Psoas muscle (tissue), 8 donors: Measurements from ENCODE around the gene CCDC63. TPM values are rescaled to one million over a fixed set of nuclear protein-coding genes. Genes with fewer than 3 reads are reported as not detected.

Source experiments
- ATAC-seq, 4 donors: fragments of 200-7000 bp; cut with Tn5 transposase; one replicate each; pipeline ENCODE4 v1.9.1; 2020; ENCODE audit warnings: moderate library complexity in 3 of 4, mild to moderate bottlenecking in 2 of 4
- DNase-seq, 2 donors: peaks; one replicate each; pipeline ENCODE4 v3.0.0-alpha.2; 2020
- H3K27ac ChIP-seq: fragments of 200-600 bp; one replicate; pipeline ENCODE4 v1.8.0; 2022
- H3K27me3 ChIP-seq, 3 donors: fragments of 200-600 bp in 1 of 3; one replicate each; pipeline versions ENCODE4 v1.6.1 to v1.8.0; 2013 to 2022; ENCODE audit warnings: low read length in 2 of 3, mild to moderate bottlenecking in 2 of 3, moderate library complexity in 1 of 3; ENCODE audit not compliant: insufficient read depth in 3 of 3
- H3K36me3 ChIP-seq, 2 donors: fragments of 200-600 bp in 1 of 2; one replicate each; pipeline versions ENCODE4 v1.6.1 to v1.8.0; 2013 to 2022; ENCODE audit warnings: low read depth in 1 of 2, mild to moderate bottlenecking in 1 of 2, moderate library complexity in 1 of 2; ENCODE audit not compliant: insufficient read depth in 1 of 2
- H3K4me1 ChIP-seq: fragments of 200-600 bp; one replicate; pipeline ENCODE4 v1.8.0; 2022
- H3K4me3 ChIP-seq: fragments of 200-600 bp; one replicate; pipeline ENCODE4 v1.8.0; 2022; ENCODE audit warnings: mild to moderate bottlenecking
- H3K9me3 ChIP-seq: fragments of 200-600 bp; one replicate; pipeline ENCODE4 v1.8.0; 2022
- CTCF ChIP-seq: fragments of 200-600 bp; IDR thresholded peaks from one replicate; pipeline ENCODE4 v1.8.0; 2022; ENCODE audit warnings: antibody characterized with exemption
- WGBS, 3 donors: extraction: QIAGEN DNeasy Blood & Tissue Kit; methylation state at CpG; one replicate each; pipeline versions ENCODE4 v1.1.6 to v1.1.7; 2013; 5-methylcytosine and 5-hydroxymethylcytosine counted together
- intact Hi-C, 2 donors: fragments of 100-400 bp; cut with DNase I; formaldehyde crosslinking; loops; one replicate each; pipeline versions ENCODE4 v1.11.0 to v1.14.2; 2022
- long read RNA-seq, 2 donors: library from polyadenylated mRNA; unstranded; transcript quantifications; one replicate each; pipeline ENCODE4 v2.0.0, GENCODE V29; 2021
- polyA plus RNA-seq, 3 donors: library from polyadenylated mRNA; stranded (reverse); fragments of 200-250 nt; gene quantifications; one replicate each; pipeline ENCODE4 v1.2.3, GENCODE V29; 2013
- total RNA-seq, 4 donors: library from RNA; stranded (reverse); fragmentation: NEBNext Ultra II Directional in 2 of 4; extraction: Animal tissue kit (Norgen Biotek cat#: 25700) in 2 of 4; gene quantifications; one replicate each; pipeline versions ENCODE4 v1.2.1 to v1.2.4, GENCODE V29; 2021 to 2023
- donor health status: healthy with polysubstance abuse.
- donor health status: DM: no; HTN: no; CAD: no; lungs with moderate emphysema.
- donor health status: Bipolar disorder and iron deficiency.
- donor health status: healthy.
- donor health status: DM: yes; HTN: yes; CAD: no.
- donor health status: DM: no; HTN: no; CAD: no.
- donor health status: DM: no; HTN: no; CAD: no.
- donor health status: DM: yes; HTN: yes; CAD: no.

CCDC63 gene
- total RNA-seq: not detected
- polyA plus RNA-seq: not detected
- long read RNA-seq, donor 1: 0 reads
- long read RNA-seq, donor 2: 0 reads

- Histone ChIP-seq H3K27ac (no peak within 1 kb of the TSS), H3K36me3 (no peaks in the 10 kb centered on the region), H3K4me3 (peak within 1 kb of the TSS; percentile 50), H3K27me3 (peaks cover 0 to 17% (median 11%) of the 10 kb centered on the region in 3 donors), H3K9me3 (no peaks in the 10 kb centered on the region), H3K4me1 (peaks cover 4% of the 10 kb centered on the region)
- 18 to 20% (median 19%) methylated on average over 60 of the region's 60 CpGs for WGBS, 3 donors
- intact Hi-C loops: loop anchor here in 1 of 2 donors (5.0 kb wide), 1 partner anchor 40 kb away; no protein-coding TSS in a partner anchor
- DNase-seq: peak; percentile 49 to 71
- TF ChIP-seq CTCF: peak; percentile 38
- peak in 3 of 4 donors; percentile 26 to 74 (median 69) for ATAC-seq
These were observed at the start of gene CCDC63 for GRCh38 chr12:110846615-110847566. CCDC63 (plus strand) TSS chr12:110846987; CDS start chr12:110852955, 5,968 bp downstream.

- no peak overlapping the region for H3K4me3 ChIP-seq
- peaks cover 4% of the 10 kb centered on the region for H3K9me3 ChIP-seq
- DNase-seq (no peak), ATAC-seq (no peak)
- no peaks in the 10 kb centered on the region for H3K27me3 ChIP-seq
- WGBS, 3 donors: 34 to 47% (median 40%) methylated on average over 3 of the region's 3 CpGs
- no peak overlapping the region for H3K27ac ChIP-seq
- no peaks in the 10 kb centered on the region for H3K4me1 ChIP-seq
- intact Hi-C loops: no loop called here
- TF ChIP-seq CTCF: no peak
- no peaks in the 10 kb centered on the region for H3K36me3 ChIP-seq
These were observed 48.3 kb upstream of the CCDC63 start for GRCh38 chr12:110798461-110798860.

GRCh38 chr12:110802489-110802888 is 44.3 kb upstream of the CCDC63 start:
- no peaks in the 10 kb centered on the region for H3K4me1 ChIP-seq
- no peak for DNase-seq
- no peak for TF ChIP-seq CTCF

GRCh38 chr12:110804406-110804805 is 42.4 kb upstream of the CCDC63 start:
- no peak overlapping the region for H3K4me3 ChIP-seq
- H3K27ac ChIP-seq: no peak overlapping the region
- no peaks in the 10 kb centered on the region for H3K27me3 ChIP-seq
- H3K4me1 ChIP-seq: no peaks in the 10 kb centered on the region
- 45 to 70% (median 59%) methylated on average over 3 of the region's 3 CpGs for WGBS, 3 donors
- DNase-seq (no peak), ATAC-seq (no peak)
- no peak for TF ChIP-seq CTCF
- no peaks in the 10 kb centered on the region for H3K36me3 ChIP-seq
- H3K9me3 ChIP-seq: peaks cover 14% of the 10 kb centered on the region
- intact Hi-C loops: no loop called here

More at GRCh38 chr12:110802489-110802888, 44.3 kb upstream of the CCDC63 start:
- Histone ChIP-seq H3K4me3 (no peak overlapping the region), H3K9me3 (peaks cover 14% of the 10 kb centered on the region), H3K36me3 (no peaks in the 10 kb centered on the region), H3K27ac (no peak overlapping the region), H3K27me3 (no peaks in the 10 kb centered on the region)
- intact Hi-C loops: no loop called here
- ATAC-seq: no peak
